PC-9 (cell line): ENCODE data around the gene CSGALNACT2. TPM values are rescaled to one million over a fixed set of nuclear protein-coding genes. Genes with fewer than 3 reads are reported as not detected.

ENCODE experiments used
- BruUV-seq: library from RNA; stranded (reverse); fragments of 400-500 nt; replicated peaks from 2 replicates; lab custom pipeline; 2021; lab: Mats Ljungman, UMichigan
- CTCF ChIA-PET: fragments of 300-600 bp; sonication (Branson Sonifier 250); formaldehyde crosslinking; loops from one replicate; lab custom pipeline; 2022; ENCODE audit warnings: antibody characterized with exemption; lab: Charles Lee
- POLR2A ChIA-PET: fragments of 300-600 bp; sonication (Branson Sonifier 250); formaldehyde crosslinking; loops from one replicate; lab custom pipeline; 2022; ENCODE audit warnings: antibody characterized with exemption; ENCODE audit not compliant: unreplicated experiment; lab: Charles Lee
- DNase-seq, 2 experiments: peaks; one replicate each; pipeline versions ENCODE4 v3.0.0 to v3.0.0-alpha.2; 2015 to 2022; ENCODE audit warnings: mixed read lengths in 1 of 2
- H2AFZ ChIP-seq: fragments of 200-600 bp; sonication (generic); 2 replicates; pipeline ENCODE4 v1.8.1; 2017; ENCODE audit warnings: antibody characterized with exemption
- H3F3A ChIP-seq: fragments of 200-600 bp; sonication (generic); 2 replicates; pipeline ENCODE4 v1.8.1; 2017; ENCODE audit warnings: antibody characterized with exemption, mild to moderate bottlenecking, low read depth; ENCODE audit not compliant: insufficient read depth
- H3K27ac ChIP-seq: fragments of 200-600 bp; sonication (generic); 2 replicates; pipeline ENCODE4 v1.6.1; 2016; ENCODE audit warnings: mixed run types
- H3K27me3 ChIP-seq: fragments of 200-600 bp; sonication (generic); 2 replicates; pipeline ENCODE4 v1.6.1; 2016; ENCODE audit warnings: low read depth, mixed run types; ENCODE audit not compliant: insufficient read depth
- H3K36me3 ChIP-seq: fragments of 200-600 bp; sonication (generic); 2 replicates; pipeline ENCODE4 v1.6.1; 2016; ENCODE audit warnings: low read depth, mixed run types
- H3K4me1 ChIP-seq: fragments of 200-600 bp; sonication (generic); replicated peaks from 2 replicates; pipeline ENCODE4 v1.6.1; 2016; ENCODE audit warnings: mixed run types; ENCODE audit not compliant: insufficient read depth
- H3K4me2 ChIP-seq: fragments of 200-600 bp; sonication (generic); 2 replicates; pipeline ENCODE4 v1.6.1; 2017; ENCODE audit warnings: mixed run types
- H3K4me3 ChIP-seq: fragments of 200-600 bp; sonication (generic); 2 replicates; pipeline ENCODE4 v1.6.1; 2016; ENCODE audit warnings: mixed run types
- H3K79me2 ChIP-seq: fragments of 200-600 bp; sonication (generic); 2 replicates; pipeline ENCODE4 v1.6.1; 2017; ENCODE audit warnings: low read depth, mixed run types
- H3K9me2 ChIP-seq: fragments of 200-600 bp; sonication (generic); 2 replicates; pipeline ENCODE4 v1.8.1; 2017; ENCODE audit warnings: mild to moderate bottlenecking; ENCODE audit not compliant: insufficient read depth
- H3K9me3 ChIP-seq: fragments of 200-600 bp; sonication (generic); 2 replicates; pipeline ENCODE4 v1.8.1; 2016; ENCODE audit warnings: low read depth; ENCODE audit not compliant: insufficient read depth
- H4K20me1 ChIP-seq: fragments of 200-600 bp; sonication (generic); 2 replicates; pipeline ENCODE4 v1.8.1; 2017; ENCODE audit not compliant: insufficient read depth
- CTCF ChIP-seq: fragments of 200-600 bp; sonication (generic); conservative IDR thresholded peaks from 2 replicates; pipeline ENCODE4 v1.6.1; 2017; ENCODE audit warnings: mixed run types, antibody characterized with exemption, mild to moderate bottlenecking, moderate library complexity
- EZH2 ChIP-seq: fragments of 200-600 bp; sonication (generic); IDR thresholded peaks from 2 replicates; pipeline ENCODE4 v1.8.0; 2017; ENCODE audit warnings: antibody characterized with exemption, low read depth
- intact Hi-C: fragments of 100-400 bp; cut with micrococcal nuclease; formaldehyde crosslinking; loops from one replicate; pipeline ENCODE4 v1.10.0; 2022; ENCODE audit not compliant: unreplicated experiment
- total RNA-seq: library from RNA; stranded (reverse); gene quantifications from 2 replicates; pipeline ENCODE4 v1.2.3, GENCODE V29; 2021

The CSGALNACT2 gene
- total RNA-seq, 1 experiment from 2014 or later, result 7.2 TPM

- no peak overlapping the region for H3K4me2 ChIP-seq
- H3K9me2 ChIP-seq, result no peaks in the 10 kb centered on the region
- no TSS peak for BruUV-seq
- peaks cover 8% of the 10 kb centered on the region; the same call in 1 of the 2 replicates for H3F3A ChIP-seq
- POLR2A ChIA-PET, result no interaction called here
- CTCF ChIA-PET, result no interaction called here
- H3K4me1 ChIP-seq, result peaks cover 15% of the 10 kb centered on the region
- no peak overlapping the region for H3K27ac ChIP-seq
- H3K4me3 ChIP-seq, result no peak overlapping the region
- H3K9me3 ChIP-seq, result no peaks in the 10 kb centered on the region
- no peak overlapping the region for H2AFZ ChIP-seq
- TF ChIP-seq CTCF (no peak), EZH2 (no peak)
- no peak for DNase-seq
- H3K36me3 ChIP-seq, result no peaks in the 10 kb centered on the region
- no peaks in the 10 kb centered on the region for H3K27me3 ChIP-seq
- no peaks in the 10 kb centered on the region for H3K79me2 ChIP-seq
- no peaks in the 10 kb centered on the region for H4K20me1 ChIP-seq
- intact Hi-C loops, result no loop called here
Observed at GRCh38 chr10:43130770-43131171, 7.5 kb upstream of the CSGALNACT2 start.

- no peak for DNase-seq
- intact Hi-C loops, result no loop called here
- ChIA-PET POLR2A (no interaction called here), CTCF (no interaction called here)
- no peak for TF ChIP-seq EZH2
- no peak for TF ChIP-seq CTCF
- Histone ChIP-seq H3K27me3 (no peaks in the 10 kb centered on the region), H3F3A (peaks cover 8% of the 10 kb centered on the region; the same call in 1 of the 2 replicates), H3K4me3 (no peak overlapping the region), H3K9me3 (no peaks in the 10 kb centered on the region), H3K4me1 (peaks cover 15% of the 10 kb centered on the region), H3K36me3 (no peaks in the 10 kb centered on the region), H4K20me1 (no peaks in the 10 kb centered on the region), H3K79me2 (no peaks in the 10 kb centered on the region), H3K9me2 (no peaks in the 10 kb centered on the region), H3K4me2 (no peak overlapping the region), H3K27ac (no peak overlapping the region), H2AFZ (no peak overlapping the region)
- no TSS peak for BruUV-seq
Observed at GRCh38 chr10:43131256-43131655, 7.0 kb upstream of the CSGALNACT2 start.

- Histone ChIP-seq H3K4me3 (no peak overlapping the region), H3K36me3 (no peaks in the 10 kb centered on the region), H2AFZ (no peak overlapping the region), H3K9me3 (no peaks in the 10 kb centered on the region), H3K9me2 (no peaks in the 10 kb centered on the region), H3K79me2 (peaks cover under 1% of the 10 kb centered on the region; the same call in 1 of the 2 replicates), H3K27ac (no peak overlapping the region), H3K27me3 (no peaks in the 10 kb centered on the region), H3K4me2 (no peak overlapping the region), H3F3A (peaks cover 8% of the 10 kb centered on the region; the same call in 1 of the 2 replicates), H4K20me1 (no peaks in the 10 kb centered on the region), H3K4me1 (peaks cover 16% of the 10 kb centered on the region)
- no peak for TF ChIP-seq CTCF
- DNase-seq, result no peak
- POLR2A ChIA-PET, result no interaction called here
- intact Hi-C loops, result no loop called here
- CTCF ChIA-PET, result no interaction called here
- no TSS peak for BruUV-seq
Observed at GRCh38 chr10:43131906-43132305, 6.3 kb upstream of the CSGALNACT2 start.
